Measurements from ENCODE around the gene ETFB. TPM values are rescaled to one million over a fixed set of nuclear protein-coding genes. Genes with fewer than 3 reads are reported as not detected.

Gene ETFB
- total RNA-seq, 1 donor from 2014 or later: 58.8 TPM

DNA sequence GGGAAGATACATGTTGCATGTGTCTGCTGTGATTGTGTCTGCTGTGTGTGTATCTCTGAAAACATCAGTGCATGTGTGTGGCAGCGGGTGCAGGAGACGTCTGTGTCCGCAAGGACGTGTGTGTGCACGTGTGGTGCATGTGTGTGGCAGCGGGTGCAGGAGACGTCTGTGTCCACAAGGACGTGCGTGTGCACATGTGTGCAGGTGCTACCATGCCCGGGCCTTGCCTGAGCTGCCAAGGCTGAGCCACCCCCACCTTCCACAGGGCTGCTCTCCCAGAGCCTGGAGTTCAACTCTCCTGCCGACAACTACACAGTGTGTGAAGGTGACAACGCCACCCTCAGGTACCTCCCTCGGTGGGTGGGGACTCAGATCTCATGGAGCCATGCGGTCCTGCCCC, 44.4 kb downstream of the ETFB start:
- Mint-ChIP-seq H3K4me1 (ENCODE audit: unreplicated experiment) (no peaks in the 10 kb centered on the region), H3K36me3 (ENCODE audit: unreplicated experiment) (no peaks in the 10 kb centered on the region), H3K9me3 (ENCODE audit: unreplicated experiment) (no peaks in the 10 kb centered on the region), H3K27me3 (ENCODE audit: unreplicated experiment) (no peaks in the 10 kb centered on the region), H3K27ac (ENCODE audit: unreplicated experiment) (no peak overlapping the region), H3K4me3 (ENCODE audit: unreplicated experiment) (no peak overlapping the region)
- DNase-seq (ENCODE audit: extremely low spot score, unreplicated experiment): no peak
- TF ChIP-seq, protein P1, sequence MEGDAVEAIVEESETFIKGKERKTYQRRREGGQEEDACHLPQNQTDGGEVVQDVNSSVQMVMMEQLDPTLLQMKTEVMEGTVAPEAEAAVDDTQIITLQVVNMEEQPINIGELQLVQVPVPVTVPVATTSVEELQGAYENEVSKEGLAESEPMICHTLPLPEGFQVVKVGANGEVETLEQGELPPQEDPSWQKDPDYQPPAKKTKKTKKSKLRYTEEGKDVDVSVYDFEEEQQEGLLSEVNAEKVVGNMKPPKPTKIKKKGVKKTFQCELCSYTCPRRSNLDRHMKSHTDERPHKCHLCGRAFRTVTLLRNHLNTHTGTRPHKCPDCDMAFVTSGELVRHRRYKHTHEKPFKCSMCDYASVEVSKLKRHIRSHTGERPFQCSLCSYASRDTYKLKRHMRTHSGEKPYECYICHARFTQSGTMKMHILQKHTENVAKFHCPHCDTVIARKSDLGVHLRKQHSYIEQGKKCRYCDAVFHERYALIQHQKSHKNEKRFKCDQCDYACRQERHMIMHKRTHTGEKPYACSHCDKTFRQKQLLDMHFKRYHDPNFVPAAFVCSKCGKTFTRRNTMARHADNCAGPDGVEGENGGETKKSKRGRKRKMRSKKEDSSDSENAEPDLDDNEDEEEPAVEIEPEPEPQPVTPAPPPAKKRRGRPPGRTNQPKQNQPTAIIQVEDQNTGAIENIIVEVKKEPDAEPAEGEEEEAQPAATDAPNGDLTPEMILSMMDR (IDR thresholded peaks at IDR 0.05): no peak

DNA sequence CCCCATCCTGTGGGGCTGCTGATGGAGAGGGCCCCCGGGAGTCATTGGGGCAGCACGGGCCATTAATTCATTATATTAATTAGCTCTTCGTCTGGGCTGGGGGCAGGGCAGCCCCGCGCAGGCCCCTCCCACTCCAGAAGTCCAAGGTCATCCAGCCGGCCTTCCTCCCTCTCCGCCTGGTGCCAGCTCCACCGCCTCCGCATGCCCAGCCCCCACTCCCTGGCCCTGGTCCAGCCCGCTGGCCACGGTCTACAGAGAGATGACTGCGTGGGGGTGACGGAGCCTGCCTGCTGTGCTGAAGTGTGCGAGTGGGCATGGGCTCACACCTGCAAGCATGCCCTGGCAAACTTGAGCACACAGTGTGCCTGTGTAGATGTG, 45.9 kb downstream of the ETFB start:
- Mint-ChIP-seq H3K27ac (ENCODE audit: unreplicated experiment) (no peak overlapping the region), H3K4me3 (ENCODE audit: unreplicated experiment) (no peak overlapping the region), H3K9me3 (ENCODE audit: unreplicated experiment) (peaks cover 3% of the 10 kb centered on the region), H3K36me3 (ENCODE audit: unreplicated experiment) (no peaks in the 10 kb centered on the region), H3K4me1 (ENCODE audit: unreplicated experiment) (no peaks in the 10 kb centered on the region), H3K27me3 (ENCODE audit: unreplicated experiment) (no peaks in the 10 kb centered on the region)
- TF ChIP-seq, protein P1 (IDR thresholded peaks at IDR 0.05): no peak
- DNase-seq (ENCODE audit: extremely low spot score, unreplicated experiment): no peak

DNA sequence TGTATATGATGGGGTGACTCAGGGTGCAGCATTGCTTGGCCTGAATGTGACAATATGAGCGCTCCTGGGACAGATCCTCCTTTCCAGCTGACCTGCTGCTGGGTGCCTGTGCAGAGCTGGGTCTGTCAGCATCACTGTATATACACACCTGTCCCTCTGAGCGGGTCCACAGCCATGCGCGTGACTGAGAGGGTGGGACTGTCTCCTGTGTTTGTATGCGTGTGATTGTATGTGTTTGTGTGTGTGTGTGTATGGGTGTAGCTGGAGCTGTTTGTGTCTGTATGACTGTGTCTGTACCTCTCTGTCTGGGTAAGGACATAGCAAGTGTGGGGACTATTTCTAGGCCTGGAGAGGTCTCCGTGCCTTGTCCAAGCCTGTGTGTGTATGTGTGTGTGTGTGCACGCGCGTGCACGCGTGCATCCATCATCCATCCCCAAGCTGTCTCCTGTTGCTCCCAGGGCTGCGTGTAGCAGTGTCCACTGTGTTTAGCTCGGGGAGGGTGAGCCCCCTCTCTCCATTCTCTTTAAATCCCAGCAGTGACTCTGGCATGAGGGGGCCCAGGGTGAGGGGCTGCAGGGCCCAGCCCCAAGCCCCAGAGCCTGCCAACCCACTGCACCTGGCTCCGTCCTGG, 46.4 kb downstream of the ETFB start:
- no peak overlapping the region for H3K4me3 Mint-ChIP-seq (ENCODE audit: unreplicated experiment)
- peaks cover 8% of the 10 kb centered on the region for H3K9me3 Mint-ChIP-seq (ENCODE audit: unreplicated experiment)
- TF ChIP-seq, protein P1 (IDR thresholded peaks at IDR 0.05): no peak
- no peaks in the 10 kb centered on the region for H3K27me3 Mint-ChIP-seq (ENCODE audit: unreplicated experiment)
- DNase-seq (ENCODE audit: extremely low spot score, unreplicated experiment): no peak
- no peaks in the 10 kb centered on the region for H3K36me3 Mint-ChIP-seq (ENCODE audit: unreplicated experiment)
- H3K27ac Mint-ChIP-seq (ENCODE audit: unreplicated experiment): no peak overlapping the region
- no peaks in the 10 kb centered on the region for H3K4me1 Mint-ChIP-seq (ENCODE audit: unreplicated experiment)

DNA sequence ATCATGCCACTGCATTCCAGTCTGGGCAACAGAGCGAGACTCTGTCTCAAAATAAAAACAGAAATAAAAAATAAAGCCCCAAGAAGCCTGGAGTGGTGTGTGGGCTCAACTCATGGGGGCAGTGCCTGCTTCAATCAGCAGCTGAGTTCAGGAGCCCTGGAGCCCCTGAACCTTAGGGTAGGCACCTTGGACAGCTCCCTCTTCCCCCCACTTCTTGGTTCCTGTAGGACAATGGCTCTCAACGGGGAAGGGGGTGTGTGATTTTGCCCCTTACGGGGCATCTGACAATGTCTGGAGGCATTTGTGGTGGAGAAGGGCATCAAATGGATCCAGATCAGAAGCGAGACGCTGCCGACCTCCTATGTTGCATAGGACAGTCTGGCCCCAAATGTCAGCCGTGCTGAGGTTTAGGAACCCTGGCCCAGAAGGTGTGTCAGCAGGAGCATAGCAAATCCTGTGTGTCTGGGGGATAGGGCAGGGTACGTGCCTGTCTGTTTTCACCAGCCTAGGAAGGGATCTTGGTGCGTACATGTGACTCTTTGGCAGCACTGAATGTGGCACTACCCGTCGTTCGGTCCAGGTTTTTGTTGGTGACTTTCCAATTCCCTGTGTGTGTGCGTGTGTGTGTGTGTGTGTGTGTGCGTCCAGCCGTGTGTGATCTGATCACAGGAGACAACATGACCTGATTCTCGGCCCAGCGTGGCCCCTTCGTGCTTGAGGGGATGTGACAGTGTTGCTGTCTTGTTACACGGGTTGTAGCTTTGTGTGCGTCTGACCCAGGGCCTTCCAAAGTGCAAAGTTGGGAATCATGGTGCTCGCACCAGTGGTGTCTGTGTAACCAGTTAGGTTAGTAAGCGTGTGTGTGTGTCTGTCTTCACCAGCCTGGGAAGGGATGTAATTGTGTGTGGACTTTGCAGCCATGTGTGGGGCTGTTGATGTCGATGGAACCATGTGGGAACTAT, 47.2 kb downstream of the ETFB start:
- H3K9me3 Mint-ChIP-seq (ENCODE audit: unreplicated experiment): peaks cover 10% of the 10 kb centered on the region
- TF ChIP-seq, protein P1 (IDR thresholded peaks at IDR 0.05): no peak
- no peak overlapping the region for H3K4me3 Mint-ChIP-seq (ENCODE audit: unreplicated experiment)
- no peaks in the 10 kb centered on the region for H3K27me3 Mint-ChIP-seq (ENCODE audit: unreplicated experiment)
- no peak for DNase-seq (ENCODE audit: extremely low spot score, unreplicated experiment)
- H3K4me1 Mint-ChIP-seq (ENCODE audit: unreplicated experiment): no peaks in the 10 kb centered on the region
- no peak overlapping the region for H3K27ac Mint-ChIP-seq (ENCODE audit: unreplicated experiment)
- no peaks in the 10 kb centered on the region for H3K36me3 Mint-ChIP-seq (ENCODE audit: unreplicated experiment)

DNA sequence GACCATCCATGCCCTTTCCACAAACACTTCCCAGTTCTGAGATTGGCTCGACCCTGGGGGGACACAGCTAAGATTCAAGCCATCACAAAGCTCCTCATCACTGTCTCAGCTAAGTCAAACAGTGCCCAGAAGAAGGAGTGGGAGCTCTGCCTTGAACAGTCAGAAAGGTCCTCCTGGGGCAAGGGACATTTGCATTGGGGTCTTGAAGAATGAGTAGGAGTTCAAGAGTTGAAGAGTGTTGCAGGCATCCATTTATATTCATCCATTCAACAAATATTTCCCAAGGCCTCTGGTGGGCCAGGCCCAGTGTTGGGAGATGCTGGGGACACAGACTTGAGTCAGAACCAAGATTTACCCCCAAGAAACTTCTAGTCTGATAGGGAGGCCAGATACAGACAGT, 48.2 kb downstream of the ETFB start:
- Mint-ChIP-seq H3K36me3 (ENCODE audit: unreplicated experiment) (no peaks in the 10 kb centered on the region), H3K4me3 (ENCODE audit: unreplicated experiment) (no peak overlapping the region), H3K27me3 (ENCODE audit: unreplicated experiment) (peaks cover 4% of the 10 kb centered on the region), H3K4me1 (ENCODE audit: unreplicated experiment) (no peaks in the 10 kb centered on the region), H3K9me3 (ENCODE audit: unreplicated experiment) (peaks cover 10% of the 10 kb centered on the region), H3K27ac (ENCODE audit: unreplicated experiment) (no peak overlapping the region)
- no peak for DNase-seq (ENCODE audit: extremely low spot score, unreplicated experiment)
- TF ChIP-seq, protein P1 (IDR thresholded peaks at IDR 0.05): no peak

Data from osteocyte (in vitro differentiated cells).